ENCODE results near the gene GRIN2A.
A peak's percentile ranks its signal among the peaks of the same experiment; 100 is the strongest.

Gene GRIN2A

GRCh38 chr16:9867176-9867575 lies 315.1 kb downstream of the GRIN2A start:
- DNase-seq, result peak in 10 of 58 donors; percentile 6 to 51 (median 19)

GRCh38 chr16:9864461-9864860 lies 317.8 kb downstream of the GRIN2A start:
- DNase-seq, result no peak

- no peak for DNase-seq
Measured at GRCh38 chr16:9862327-9862726, 319.9 kb downstream of the GRIN2A start.

- DNase-seq, result no peak
Measured at GRCh38 chr16:9860876-9861275, 321.4 kb downstream of the GRIN2A start.

GRCh38 chr16:9859701-9860327 lies 322.4 kb downstream of the GRIN2A start:
- DNase-seq, result no peak

- DNase-seq, result no peak
Measured at GRCh38 chr16:9854675-9855074, 327.6 kb downstream of the GRIN2A start.

GRCh38 chr16:9852003-9852402 lies 330.2 kb downstream of the GRIN2A start:
- no peak for DNase-seq

GRCh38 chr16:9850817-9851216 lies 331.4 kb downstream of the GRIN2A start:
- DNase-seq, result no peak

GRCh38 chr16:9849697-9850245 lies 332.5 kb downstream of the GRIN2A start:
- no peak for DNase-seq

- no peak for DNase-seq
Measured at GRCh38 chr16:9847146-9847545, 335.1 kb downstream of the GRIN2A start.

GRCh38 chr16:9846362-9847099 lies 335.7 kb downstream of the GRIN2A start:
- DNase-seq, result no peak

- no peak for DNase-seq
Measured at GRCh38 chr16:9845661-9846361, 336.4 kb downstream of the GRIN2A start.

GRCh38 chr16:9844361-9844760 lies 337.9 kb downstream of the GRIN2A start:
- DNase-seq, result peak in 1 of 58 donors; percentile 4

GRCh38 chr16:9843424-9844018 lies 338.7 kb downstream of the GRIN2A start:
- no peak for DNase-seq

GRCh38 chr16:9840761-9841665 lies 341.2 kb downstream of the GRIN2A start:
- DNase-seq, result no peak

- DNase-seq, result no peak
Measured at GRCh38 chr16:9837481-9837880, 344.7 kb downstream of the GRIN2A start.

- no peak for DNase-seq
Measured at GRCh38 chr16:9836118-9836736, 346.0 kb downstream of the GRIN2A start.

GRCh38 chr16:9827062-9827752 lies 355.0 kb downstream of the GRIN2A start:
- no peak for DNase-seq

GRCh38 chr16:9826656-9827055 lies 355.6 kb downstream of the GRIN2A start:
- DNase-seq, result no peak

Measured in anterior cingulate cortex (tissue), 58 donors.